HG03558 (cell line): Measurements from ENCODE around the gene LTBR.

Experiments used
- ATAC-seq: cut with Tn5 transposase; IDR thresholded peaks from one replicate; pipeline ENCODE4 v1.9.1; 2021; ENCODE audit warnings: moderate number of reproducible peaks; ENCODE audit not compliant: unreplicated experiment; ENCODE audit errors: extremely low read depth

Gene LTBR

GRCh38 chr12:6346235-6346832, 37.6 kb upstream of the LTBR start:
- no peak for ATAC-seq

- ATAC-seq = no peak
Observed at GRCh38 chr12:6346942-6347341, 37.0 kb upstream of the LTBR start.

GRCh38 chr12:6347367-6348338, 36.3 kb upstream of the LTBR start:
- no peak for ATAC-seq

- ATAC-seq = no peak
Observed at GRCh38 chr12:6351622-6352021, 32.3 kb upstream of the LTBR start.

- ATAC-seq = no peak
Observed at GRCh38 chr12:6352193-6353173, 31.5 kb upstream of the LTBR start.

- no peak for ATAC-seq
Observed at GRCh38 chr12:6354495-6355393, 29.2 kb upstream of the LTBR start.

- no peak for ATAC-seq
Observed at GRCh38 chr12:6355491-6356373, 28.2 kb upstream of the LTBR start.

GRCh38 chr12:6356374-6356820, 27.6 kb upstream of the LTBR start:
- ATAC-seq = no peak

GRCh38 chr12:6358881-6359280, 25.1 kb upstream of the LTBR start:
- no peak for ATAC-seq

- no peak for ATAC-seq
Observed at GRCh38 chr12:6360080-6360571, 23.8 kb upstream of the LTBR start.

GRCh38 chr12:6360578-6361490, 23.1 kb upstream of the LTBR start:
- no peak for ATAC-seq

GRCh38 chr12:6361834-6362233, 22.1 kb upstream of the LTBR start:
- no peak for ATAC-seq

GRCh38 chr12:6362403-6362802, 21.6 kb upstream of the LTBR start:
- no peak for ATAC-seq

- ATAC-seq = no peak
Observed at GRCh38 chr12:6363010-6363329, 21.0 kb upstream of the LTBR start.

- no peak for ATAC-seq
Observed at GRCh38 chr12:6363330-6364043, 20.5 kb upstream of the LTBR start.

GRCh38 chr12:6364044-6364374, 20.0 kb upstream of the LTBR start:
- no peak for ATAC-seq
